ENCODE measurements around the gene SERPINB1.

- no peak for TF ChIP-seq EZH2 (IDR thresholded peaks at IDR 0.05)
- TF ChIP-seq POLR2AphosphoS5 (IDR thresholded peaks at IDR 0.05; ENCODE audit: borderline replicate concordance, low read depth, low read length): no peak
- no peak for TF ChIP-seq FOXP2 (optimal IDR thresholded peaks at IDR 0.05; ENCODE audit: control extremely low read depth, extremely low read length, insufficient read depth)
Observed at GRCh38 chr6:2890976-2891767, 49.5 kb upstream of the SERPINB1 start.
